Occipital lobe (tissue), 2 donors: ENCODE results near the gene SBK2. TPM values are rescaled to one million over a fixed set of nuclear protein-coding genes. Genes with fewer than 3 reads are reported as not detected.
"Not testable (repeated sequence)": the region's sequence is repeated elsewhere in the genome, so short reads cannot be mapped to it uniquely, and the experiment has no call there.

ENCODE experiments used
- DNase-seq: peaks from one replicate; lab custom pipeline; 2025; lab: John Stamatoyannopoulos, UW
- total RNA-seq: library from RNA; depleted of rRNA; stranded (reverse); fragments of >200 nt; gene quantifications from one replicate; pipeline ENCODE4 v1.2.3, GENCODE V29; 2014

The SBK2 gene
- total RNA-seq, 1 donor from 2014 or later: not detected

DNA sequence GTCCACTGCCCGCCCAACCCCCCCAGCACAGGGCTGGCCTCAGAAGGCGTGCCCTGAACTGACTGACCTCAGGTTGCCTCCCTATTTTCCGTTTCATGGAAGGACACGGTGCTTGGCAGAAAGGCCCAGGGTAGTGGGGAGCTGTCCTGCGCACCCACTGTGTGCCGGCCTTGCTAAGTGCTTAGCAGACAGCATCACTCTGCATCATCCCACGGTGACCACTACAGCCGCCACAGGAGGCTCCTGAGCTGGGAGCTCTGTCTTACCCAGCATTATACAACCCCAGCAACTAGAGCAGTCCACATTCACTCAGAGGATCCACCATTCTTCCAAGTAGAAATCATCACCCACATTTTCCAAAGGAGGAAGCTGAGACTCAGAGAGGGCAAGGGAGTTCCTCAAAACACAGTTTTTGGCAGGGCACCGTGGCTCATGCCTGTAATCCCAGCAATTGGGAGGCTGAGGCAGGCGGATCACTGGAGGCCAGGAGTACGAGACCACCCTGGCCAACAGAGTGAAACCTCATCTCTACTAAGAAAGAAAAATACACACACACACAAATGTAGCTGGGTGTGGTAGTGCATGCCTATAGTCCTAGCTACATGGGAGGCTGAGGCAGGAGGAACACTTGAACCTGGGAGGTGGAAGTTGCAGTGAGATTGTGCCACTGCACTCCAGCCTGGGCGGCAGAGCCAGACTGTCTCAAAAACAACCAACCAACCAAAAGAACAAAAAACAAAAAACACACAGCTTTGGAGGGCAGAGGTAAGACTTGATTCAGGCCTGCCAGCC is 1.6 kb downstream of the SBK2 start:
- DNase-seq: no peak

DNA sequence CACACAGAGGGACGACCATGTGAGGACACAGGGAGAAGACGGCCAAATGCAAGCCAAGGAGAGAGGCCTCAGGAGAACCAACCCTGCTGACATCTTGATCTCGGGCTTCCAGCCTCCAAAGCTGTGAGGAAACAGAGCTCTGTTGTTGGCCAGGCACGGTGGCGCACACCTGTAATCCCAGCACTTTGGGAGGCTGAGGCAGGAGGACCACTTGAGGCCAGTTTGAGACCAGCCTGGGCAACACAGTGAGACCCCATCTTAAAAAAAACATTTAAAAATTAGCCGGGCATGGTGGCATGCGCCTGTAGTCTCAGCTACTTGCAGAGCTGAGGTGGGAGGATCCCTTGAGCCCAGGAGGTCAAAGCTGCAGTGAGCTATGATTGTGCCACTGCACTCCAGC is 2.7 kb downstream of the SBK2 start:
- not testable (repeated sequence) for DNase-seq

DNA sequence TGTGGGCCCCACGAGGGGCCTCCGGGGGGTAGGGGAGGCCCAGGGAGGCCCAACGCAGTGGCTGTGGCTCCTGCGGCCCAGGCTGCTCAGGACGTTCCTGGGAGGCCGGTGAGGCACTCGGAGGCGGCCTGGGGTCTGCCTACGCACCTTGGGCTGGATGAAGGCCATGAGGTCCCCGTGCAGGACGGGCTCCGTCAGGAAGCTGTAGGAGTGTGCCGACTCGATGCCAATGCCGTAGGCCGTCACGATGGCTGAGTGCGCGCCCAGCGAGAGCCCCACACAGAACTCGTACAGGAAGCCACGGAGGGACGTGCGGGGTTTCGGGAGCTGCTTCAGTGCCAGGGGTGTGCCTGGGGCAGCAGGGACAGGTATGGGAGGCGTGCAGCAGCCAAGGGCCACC is 5.9 kb downstream of the SBK2 start:
- DNase-seq: no peak

DNA sequence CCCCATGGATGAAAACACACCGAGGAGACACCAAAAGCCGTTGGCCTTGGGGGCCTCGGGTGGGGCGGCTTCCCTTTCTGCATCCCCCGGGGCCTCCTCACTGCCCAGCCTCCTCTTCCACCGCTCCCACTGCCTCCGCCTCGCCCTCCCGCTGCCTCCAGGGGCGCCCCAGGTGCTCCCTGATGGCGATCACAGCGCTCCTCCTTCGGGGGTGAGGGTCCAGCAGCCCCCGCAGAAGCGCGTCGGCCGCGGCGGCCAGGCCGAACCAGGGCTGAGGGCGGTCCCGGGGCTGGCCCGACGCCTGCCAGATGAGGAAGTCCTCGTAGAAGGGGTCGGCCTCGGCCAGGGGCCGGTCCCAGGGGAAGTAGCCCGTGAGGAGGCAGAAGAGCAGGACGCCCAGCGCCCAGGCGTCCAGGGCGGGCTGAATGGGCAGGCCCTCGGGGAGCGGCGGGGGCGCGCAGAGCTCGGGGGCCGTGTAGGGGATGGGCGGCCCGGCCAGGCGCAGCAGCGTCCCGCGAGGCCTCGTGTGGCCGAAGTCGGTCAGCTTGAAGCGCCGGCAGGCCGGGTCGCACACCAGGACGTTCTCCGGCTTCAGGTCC is 7.2 kb downstream of the SBK2 start:
- no peak for DNase-seq

DNA sequence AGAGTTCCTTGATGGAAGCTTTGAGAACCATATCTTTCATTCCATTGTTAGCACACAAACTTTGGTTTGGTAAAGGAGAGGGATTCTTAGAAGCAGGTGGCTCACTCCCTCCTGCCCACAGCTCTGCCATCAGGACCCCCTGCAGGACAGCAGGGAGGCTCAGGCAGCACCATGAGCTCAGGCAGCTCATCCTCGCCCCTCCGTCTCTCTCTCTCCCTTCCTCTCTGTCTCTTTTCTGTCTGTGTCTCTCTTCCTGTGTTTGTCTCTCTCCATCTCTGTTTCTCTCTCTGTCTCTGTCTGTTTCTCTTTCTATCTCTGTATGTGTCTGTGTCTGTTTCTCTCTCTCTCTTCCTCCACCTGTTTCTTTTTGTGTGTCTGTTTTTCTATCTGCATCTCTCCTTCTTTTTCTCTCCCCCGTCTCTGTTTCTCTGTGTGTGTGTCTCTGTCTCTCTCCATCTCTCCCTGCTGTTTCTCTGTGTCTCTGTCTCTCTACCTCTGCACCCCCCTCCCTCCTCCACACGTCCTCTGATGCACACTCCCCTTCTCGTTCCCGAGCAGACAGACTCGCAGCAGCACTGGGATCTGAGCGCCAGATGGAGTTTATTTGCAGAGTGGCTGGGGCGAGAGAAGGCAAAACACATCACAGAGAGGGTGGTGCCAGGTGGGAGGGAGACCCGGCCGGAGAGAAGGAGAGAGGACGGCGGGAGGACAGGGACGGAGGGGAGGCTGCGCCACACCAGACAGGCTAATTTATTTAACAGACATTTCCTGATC is 8.7 kb downstream of the SBK2 start:
- DNase-seq: no peak

DNA sequence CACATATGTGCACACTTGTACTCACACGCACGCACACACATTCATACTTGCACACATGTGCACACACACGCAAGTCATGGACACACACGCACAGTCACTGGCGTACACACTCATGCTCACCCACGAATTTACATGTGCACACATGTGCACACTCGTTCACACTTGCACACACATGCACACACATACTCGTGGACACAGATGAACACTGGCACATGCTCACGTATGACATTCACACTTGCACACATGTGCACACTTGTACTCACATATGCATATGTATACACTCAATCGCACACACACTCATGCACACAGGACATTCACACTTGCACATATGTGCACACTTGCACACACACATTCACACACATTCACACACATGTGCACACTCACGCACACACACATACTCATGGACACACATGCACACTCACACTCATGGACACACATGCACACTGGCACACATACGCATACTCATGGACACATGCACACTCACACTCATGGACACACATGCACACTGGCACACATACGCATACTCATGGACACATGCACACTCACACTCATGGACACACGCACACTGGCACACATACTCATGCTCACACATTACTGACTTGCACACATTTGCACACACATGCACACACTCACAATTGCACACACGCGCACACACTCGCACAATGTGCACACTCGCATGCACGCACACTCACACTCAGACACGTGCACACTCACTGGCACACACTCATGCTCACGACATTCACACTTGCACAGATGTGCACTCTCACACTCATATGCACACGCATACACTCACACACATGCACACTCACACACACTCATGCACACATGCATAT is 9.5 kb downstream of the SBK2 start:
- DNase-seq: no peak

DNA sequence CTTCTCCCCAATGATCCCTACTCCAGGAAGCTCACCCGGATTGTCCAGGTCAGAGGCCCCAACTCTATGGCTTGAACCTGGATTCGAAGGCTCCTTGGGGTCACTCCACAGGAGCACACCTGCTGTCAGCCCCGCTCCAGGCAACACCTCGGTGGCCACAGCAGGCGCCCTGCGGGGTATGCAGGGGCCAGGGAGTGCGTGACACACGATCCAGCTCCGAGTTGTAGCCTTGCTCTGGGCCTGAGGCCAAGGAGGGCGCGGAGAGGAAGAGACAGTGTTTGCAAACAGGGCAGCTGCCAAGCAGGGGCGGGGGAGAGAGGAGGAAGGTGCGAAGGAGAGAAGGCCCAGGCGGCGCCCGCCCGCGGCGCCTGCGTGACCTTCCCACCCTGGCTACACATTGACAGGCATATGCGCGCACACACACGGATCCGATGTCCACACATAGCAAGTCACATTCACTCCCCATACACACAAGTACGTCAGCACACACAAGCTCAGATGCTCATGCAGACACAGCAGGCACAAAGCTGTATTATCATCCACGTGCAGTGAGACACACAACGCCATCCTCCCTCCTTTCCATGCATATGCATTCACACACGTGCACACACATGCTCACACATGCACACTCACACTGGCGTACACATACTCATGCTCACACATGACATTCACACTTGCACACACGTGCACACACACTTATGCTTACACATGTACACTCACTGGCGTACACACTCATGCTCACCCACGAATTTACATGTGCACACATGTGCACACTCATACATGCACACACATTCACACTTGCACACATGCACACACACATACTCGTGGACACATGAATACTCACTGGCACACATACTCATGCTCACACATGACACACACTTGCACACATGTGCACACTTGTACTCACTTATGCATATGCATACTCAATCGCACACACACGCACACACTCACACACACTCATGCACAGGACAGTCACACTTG is 10.4 kb downstream of the SBK2 start:
- DNase-seq: no peak

DNA sequence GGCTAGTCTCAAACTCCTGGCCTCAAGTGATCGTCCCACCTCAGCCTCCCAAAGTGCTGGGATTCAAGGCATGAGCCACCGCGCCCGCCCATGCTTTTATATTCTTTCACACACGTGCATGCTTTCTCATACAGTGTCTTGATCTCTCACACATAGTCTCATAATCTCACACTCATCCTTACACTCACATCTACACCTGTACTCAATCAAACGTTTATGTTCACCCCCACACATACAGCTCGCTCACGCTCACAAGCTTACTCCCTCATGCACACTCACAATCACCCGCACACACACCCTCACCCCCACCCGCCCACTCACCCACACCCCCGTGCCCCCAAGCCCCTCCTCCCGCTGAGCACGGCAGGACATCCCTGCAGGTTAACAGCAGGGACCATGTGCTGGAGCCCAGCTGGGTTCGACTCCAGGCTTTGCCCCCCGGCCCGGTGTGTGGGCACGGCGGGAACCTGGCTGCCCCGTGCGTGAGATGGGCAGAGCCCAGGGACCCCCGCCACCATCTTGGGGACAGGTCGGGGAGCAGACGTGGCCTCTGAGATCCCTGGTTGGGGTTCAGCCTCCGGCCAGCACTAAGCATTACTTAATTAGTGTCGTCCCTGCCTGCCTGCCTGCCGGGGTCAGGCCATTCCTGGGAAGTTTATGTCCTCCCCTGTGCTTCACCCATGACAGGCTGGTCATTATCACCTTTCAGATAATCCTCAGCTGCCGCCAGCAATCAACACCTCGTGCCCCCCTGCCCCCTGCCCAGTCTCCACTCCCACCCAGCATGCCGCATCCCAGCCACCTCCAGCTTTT is 11.4 kb downstream of the SBK2 start:
- DNase-seq: no peak

DNA sequence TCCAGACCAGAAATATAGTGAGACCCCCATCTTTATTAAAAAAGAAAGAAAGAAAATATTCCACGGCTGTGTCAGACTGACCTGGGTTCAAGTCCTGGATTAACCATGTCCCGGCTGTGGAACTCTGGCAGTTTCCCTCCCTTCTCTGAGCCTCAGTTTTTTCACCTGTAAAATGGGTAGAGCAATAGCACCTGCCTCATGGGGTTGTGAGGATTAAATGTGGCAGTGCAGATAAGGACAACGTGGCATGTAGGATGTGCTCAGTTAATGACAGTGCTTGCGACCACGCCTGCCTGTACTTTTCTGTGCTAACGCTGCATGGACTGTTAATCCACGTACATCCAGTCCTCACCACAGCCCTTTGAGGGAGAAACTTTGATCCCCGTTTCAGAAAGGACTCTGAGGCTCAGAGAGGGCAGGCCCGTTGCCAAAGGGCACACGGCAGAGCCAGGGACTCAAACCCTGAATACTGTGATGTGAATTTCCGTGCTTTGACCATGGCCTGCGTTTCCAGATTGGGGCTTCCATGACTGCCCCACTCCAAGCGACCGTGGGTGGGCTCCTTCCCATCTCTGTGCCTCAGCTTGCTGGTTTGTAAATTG is 16.1 kb downstream of the SBK2 start:
- DNase-seq: no peak

DNA sequence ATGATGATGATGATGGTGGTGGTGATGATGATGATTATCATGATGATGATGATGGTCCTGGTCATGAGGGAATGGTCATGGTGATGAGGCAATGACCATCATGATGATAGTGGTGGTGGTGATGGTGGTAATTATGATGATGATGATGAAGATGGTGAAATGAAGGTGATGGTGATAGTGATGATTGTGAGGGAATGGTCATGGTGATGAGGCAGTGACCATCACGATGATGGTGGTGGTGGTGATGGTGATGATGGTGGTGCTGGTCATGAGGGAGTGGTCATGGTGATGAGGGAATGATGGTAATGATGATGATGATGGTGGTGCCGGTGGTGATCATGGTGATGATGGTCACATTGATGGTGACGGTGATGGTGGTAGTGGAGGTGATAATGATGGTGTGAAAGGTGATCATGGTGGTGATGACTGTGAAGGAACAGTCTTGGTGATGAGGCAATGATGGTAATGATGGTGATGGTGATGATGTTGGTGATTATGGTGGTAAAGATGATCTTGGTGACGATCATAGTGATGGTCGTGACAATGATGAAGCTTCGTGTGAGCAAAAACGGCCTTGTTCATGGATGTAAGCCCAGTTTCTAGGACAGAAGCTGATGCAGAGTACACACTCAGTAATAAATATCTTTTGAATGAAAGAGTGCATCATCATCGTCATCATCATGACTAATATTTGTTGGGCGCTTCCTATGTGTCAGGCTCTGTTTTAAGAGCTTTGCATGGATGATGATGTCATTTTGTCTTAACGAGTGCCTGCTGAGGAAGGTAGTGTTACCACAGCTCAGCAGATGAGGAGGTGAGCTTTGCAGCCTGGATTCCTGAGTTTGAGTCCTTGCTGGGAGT is 17.3 kb downstream of the SBK2 start:
- DNase-seq: no peak

DNA sequence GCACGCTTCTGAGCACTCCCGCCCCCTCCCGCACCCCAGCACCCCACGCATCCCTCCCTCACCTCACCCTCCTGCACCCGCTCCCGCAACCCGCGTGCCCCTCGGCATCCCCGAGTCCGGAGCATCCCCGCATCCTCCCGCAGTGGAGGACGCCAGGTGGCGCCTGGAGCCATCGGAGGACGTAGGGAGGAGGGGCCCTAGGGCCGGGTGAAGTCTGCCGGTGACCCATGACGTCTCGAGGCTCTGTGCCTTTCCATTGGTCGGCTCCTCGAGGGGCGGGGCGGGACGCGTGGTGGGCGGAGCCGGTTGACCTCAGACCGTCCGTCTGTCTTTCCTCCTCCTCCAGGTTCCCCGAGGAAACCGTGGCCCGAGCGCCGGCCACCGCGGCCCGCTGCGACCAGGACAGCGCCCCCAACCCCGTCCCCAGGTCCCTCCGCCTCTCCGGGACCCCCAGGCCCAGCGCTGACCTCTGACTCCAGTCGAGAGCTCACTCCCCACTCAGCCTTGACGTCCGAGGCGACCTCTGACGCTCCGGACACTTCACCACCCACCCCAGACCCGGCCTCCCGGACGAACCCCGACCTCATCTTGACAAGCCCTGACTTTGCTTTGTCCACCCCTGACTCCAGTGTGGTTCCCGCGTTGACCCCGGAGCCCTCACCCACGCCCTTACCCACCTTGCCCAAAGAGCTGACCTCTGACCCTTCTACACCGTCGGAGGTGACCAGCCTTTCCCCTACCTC is 19.9 kb downstream of the SBK2 start:
- DNase-seq: peak; percentile 91

DNA sequence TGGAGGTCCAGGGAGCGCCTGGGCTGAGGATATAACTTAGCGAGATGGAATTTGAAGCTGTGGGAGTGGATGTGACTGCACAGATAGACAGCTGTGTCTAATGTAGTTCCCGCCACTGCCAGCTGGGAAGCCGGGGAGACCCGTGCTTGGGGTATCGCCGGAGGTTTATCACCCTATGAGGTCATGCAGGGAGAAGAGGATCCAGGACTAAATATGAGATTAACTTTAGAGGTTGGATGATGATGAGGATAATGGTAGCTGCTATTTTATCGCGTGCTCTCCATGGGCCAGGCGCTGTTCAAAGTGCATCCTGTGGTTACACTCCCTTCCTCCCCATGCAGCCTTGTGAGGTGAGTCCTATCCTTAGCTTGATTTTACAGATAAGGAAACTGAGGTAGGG is 28.8 kb downstream of the SBK2 start:
- DNase-seq: no peak

DNA sequence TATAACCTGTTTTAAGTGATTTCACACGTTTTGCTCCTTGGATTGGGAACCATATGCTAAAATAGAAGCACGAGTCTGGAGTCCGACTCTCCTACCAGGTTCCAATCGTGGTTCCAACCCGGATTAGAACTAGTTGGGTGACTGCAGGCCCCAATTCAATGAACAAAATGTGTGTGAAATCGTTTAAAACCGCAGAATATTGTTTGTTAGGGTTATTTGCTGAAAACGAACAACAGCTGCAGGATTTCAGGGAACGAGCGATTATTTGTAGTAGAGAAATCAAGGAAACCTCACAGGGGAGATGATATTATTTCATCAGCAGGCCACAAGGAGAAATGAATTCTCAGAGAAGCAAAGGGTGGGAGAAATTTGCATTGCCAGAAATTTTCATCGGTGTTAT is 32.0 kb downstream of the SBK2 start:
- DNase-seq: no peak

DNA sequence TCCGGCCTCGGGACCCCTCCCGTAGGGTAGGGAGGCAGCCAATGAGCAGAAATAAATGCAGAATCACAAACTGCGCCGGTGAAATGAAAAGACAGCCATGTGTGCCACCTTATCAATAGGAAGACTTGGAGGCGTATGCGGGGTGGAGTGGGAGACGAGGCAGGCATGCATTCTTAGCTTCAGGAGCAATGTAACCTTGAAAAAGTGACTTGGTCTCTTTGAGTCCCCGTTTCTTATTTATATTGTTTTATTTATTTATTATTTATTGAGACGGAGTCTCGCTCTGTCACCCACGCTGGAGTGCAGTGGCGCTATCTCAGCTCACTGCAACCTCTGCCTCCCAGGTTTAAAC is 32.7 kb downstream of the SBK2 start:
- DNase-seq: no peak

DNA sequence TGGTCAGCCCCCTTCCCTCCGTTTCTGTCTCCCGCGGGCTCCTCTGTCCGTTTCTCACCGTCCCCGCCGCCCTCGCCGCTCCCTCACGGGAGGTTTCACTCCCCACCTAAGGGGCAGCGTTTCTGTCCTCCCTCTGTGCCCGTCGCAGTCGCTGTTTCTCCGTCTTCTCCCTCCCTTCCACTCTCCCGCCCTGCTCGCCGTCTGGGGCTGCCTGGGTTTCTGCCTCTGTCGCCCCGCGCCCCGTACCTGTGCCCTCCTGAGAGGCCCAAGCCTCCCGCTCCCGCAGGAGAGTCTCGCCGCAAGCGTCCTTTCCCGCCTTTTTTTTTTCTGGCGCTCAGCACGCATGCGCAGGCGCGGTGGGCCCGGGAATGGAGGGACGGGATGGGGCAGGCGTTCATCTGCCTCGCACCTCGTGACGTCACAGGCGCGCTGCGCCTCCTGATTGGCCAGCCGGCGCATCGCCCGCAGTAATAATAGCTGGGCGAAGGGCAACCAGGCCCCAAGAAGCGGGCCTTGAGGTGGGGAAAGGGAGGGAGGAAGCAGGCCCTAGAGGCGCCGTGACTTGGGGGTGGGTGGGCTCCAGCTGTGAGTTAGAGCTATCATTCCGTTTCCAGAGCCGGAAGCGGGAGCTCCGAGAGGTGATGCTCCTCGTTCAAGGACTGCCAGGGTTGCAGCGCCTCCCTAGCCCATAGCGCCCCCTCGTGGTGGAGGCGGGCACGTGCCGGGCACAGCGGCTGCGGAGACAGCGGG is 33.3 kb downstream of the SBK2 start:
- peak; percentile 88 for DNase-seq

DNA sequence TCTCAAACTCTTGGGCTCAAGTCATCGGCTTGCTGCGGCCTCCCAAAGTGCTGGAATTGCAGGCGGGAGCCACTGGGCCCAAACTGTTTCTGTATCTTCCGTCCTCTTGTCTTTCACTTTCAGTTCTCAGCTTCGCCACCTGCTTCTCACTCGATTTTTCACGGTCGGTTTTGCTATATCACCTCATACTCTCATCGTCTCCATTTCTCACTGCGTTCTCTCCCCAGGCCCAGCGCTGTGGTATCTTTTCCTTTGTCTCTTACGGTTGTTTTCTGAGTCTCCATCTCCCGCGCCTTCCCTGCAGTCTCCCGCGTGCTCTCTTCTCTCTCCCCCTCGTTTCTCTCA is 33.8 kb downstream of the SBK2 start:
- DNase-seq: no peak
